Measurements from ENCODE around the gene ASTN2.

- TF ChIP-seq CTCF (IDR thresholded peaks at IDR 0.05; ENCODE audit: low read length), result no peak
- TF ChIP-seq EZH2 (IDR thresholded peaks at IDR 0.05; ENCODE audit: borderline replicate concordance, low read length), result no peak
Observed at GRCh38 chr9:116539549-116539948, 875.3 kb downstream of the ASTN2 start.

Measured in OCI-LY1 (cell line).